PC-3 (cell line): ENCODE results near the gene CFAP410. TPM values are rescaled to one million over a fixed set of nuclear protein-coding genes. Genes with fewer than 3 reads are reported as not detected.

Source experiments
- ATAC-seq: fragments of 200-7000 bp; cut with Tn5 transposase; 2 replicates; pipeline ENCODE4 v1.9.1; 2020; ENCODE audit warnings: mild to moderate bottlenecking, moderate library complexity
- BruUV-seq: library from RNA; stranded (reverse); fragments of 400-500 nt; replicated peaks from 2 replicates; lab custom pipeline; 2021; lab: Mats Ljungman, UMichigan
- CTCF ChIA-PET: fragments of 300-600 bp; sonication (Branson Sonifier 250); formaldehyde crosslinking; loops from one replicate; lab custom pipeline; 2022; ENCODE audit warnings: antibody characterized with exemption; lab: Charles Lee
- POLR2A ChIA-PET: fragments of 300-600 bp; sonication (Branson Sonifier 250); formaldehyde crosslinking; loops from one replicate; lab custom pipeline; 2022; ENCODE audit warnings: antibody characterized with exemption; ENCODE audit not compliant: unreplicated experiment; lab: Charles Lee
- DNase-seq: peaks from one replicate; pipeline ENCODE4 v3.0.0-alpha.2; 2015
- H2AFZ ChIP-seq: fragments of 300-600 bp; sonication (generic); 2 replicates; pipeline ENCODE4 v1.6.0; 2016; ENCODE audit warnings: antibody characterized with exemption, low read length
- H3F3A ChIP-seq: fragments of 300-600 bp; sonication (generic); one replicate; pipeline ENCODE4 v1.6.0; 2017; ENCODE audit warnings: antibody characterized with exemption, low read length, control low read depth, mild to moderate bottlenecking; ENCODE audit not compliant: unreplicated experiment
- H3K27ac ChIP-seq: fragments of 300-600 bp; sonication (generic); 2 replicates; pipeline ENCODE4 v1.5.1; 2016; ENCODE audit warnings: mild to moderate bottlenecking, low read length
- H3K27me3 ChIP-seq: fragments of 300-600 bp; sonication (generic); 2 replicates; pipeline ENCODE4 v1.6.1; 2016; ENCODE audit warnings: low read length, mixed read lengths
- H3K36me3 ChIP-seq: fragments of 300-600 bp; sonication (generic); 2 replicates; pipeline ENCODE4 v1.6.1; 2016; ENCODE audit warnings: low read depth, mixed run types, low read length, mixed read lengths
- H3K4me1 ChIP-seq: fragments of 300-600 bp; sonication (generic); 2 replicates; pipeline ENCODE4 v1.5.1; 2016; ENCODE audit warnings: low read length; ENCODE audit not compliant: insufficient read depth
- H3K4me2 ChIP-seq: fragments of 300-600 bp; sonication (generic); 2 replicates; pipeline ENCODE4 v1.6.0; 2016; ENCODE audit warnings: low read length
- H3K4me3 ChIP-seq: fragments of 300-600 bp; sonication (generic); 2 replicates; pipeline ENCODE4 v1.5.1; 2016; ENCODE audit warnings: mild to moderate bottlenecking, low read length, mixed read lengths
- H3K79me2 ChIP-seq: fragments of 300-600 bp; sonication (generic); 2 replicates; pipeline ENCODE4 v1.6.1; 2017; ENCODE audit warnings: low read length, mixed read lengths
- H3K9ac ChIP-seq: fragments of 300-600 bp; sonication (generic); 2 replicates; pipeline ENCODE4 v1.6.0; 2016; ENCODE audit warnings: mild to moderate bottlenecking, low read length
- H3K9me2 ChIP-seq: fragments of 300-600 bp; sonication (generic); replicated peaks from 2 replicates; pipeline ENCODE4 v1.6.1; 2016; ENCODE audit warnings: mixed run types, low read length, mixed read lengths
- H3K9me3 ChIP-seq: fragments of 300-600 bp; sonication (generic); 2 replicates; pipeline ENCODE4 v1.6.1; 2016; ENCODE audit warnings: low read length, mixed read lengths
- H4K20me1 ChIP-seq: fragments of 300-600 bp; sonication (generic); 2 replicates; pipeline ENCODE4 v1.6.1; 2016; ENCODE audit warnings: low read length, mixed read lengths
- EZH2 ChIP-seq: fragments of 300-600 bp; sonication (generic); IDR thresholded peaks from one replicate; pipeline ENCODE4 v1.6.1; 2017; ENCODE audit warnings: antibody characterized with exemption, mild to moderate bottlenecking, low read length; ENCODE audit not compliant: unreplicated experiment
- EZH2phosphoT487 ChIP-seq: fragments of 300-600 bp; sonication (generic); IDR thresholded peaks from 2 replicates; pipeline ENCODE4 v1.6.1; 2018; ENCODE audit warnings: mild to moderate bottlenecking, antibody characterized with exemption, low read length, borderline replicate concordance
- intact Hi-C: fragments of 100-400 bp; cut with micrococcal nuclease; formaldehyde crosslinking; loops from 2 replicates; pipeline ENCODE4 v1.9.0; 2023
- total RNA-seq: library from RNA; depleted of rRNA; stranded (reverse); fragments of >200 nt; gene quantifications from 2 replicates; pipeline ENCODE4 v1.2.3, GENCODE V29; 2014
- TF ChIP-seq, protein P1 (sequence below): fragments of 300-600 bp; sonication (generic); conservative IDR thresholded peaks from 2 replicates; pipeline ENCODE4 v1.5.1; 2017; ENCODE audit warnings: antibody characterized with exemption, low read depth, mild to moderate bottlenecking, low read length

Gene CFAP410
- total RNA-seq, 1 experiment from 2014 or later: 18.4 TPM

GRCh38 chr21:44333509-44334328, 5.5 kb downstream of the CFAP410 start:
- Histone ChIP-seq H3K4me3 (no peak overlapping the region), H3K9me2 (no peaks in the 10 kb centered on the region), H3K9ac (no peak overlapping the region), H3K79me2 (no peaks in the 10 kb centered on the region), H3K9me3 (no peaks in the 10 kb centered on the region), H3K4me1 (peaks cover 7% of the 10 kb centered on the region; the same call in 1 of the 2 replicates), H3K36me3 (no peaks in the 10 kb centered on the region; the same call in 1 of the 2 replicates), H3F3A (no peaks in the 10 kb centered on the region), H3K4me2 (no peak overlapping the region), H3K27ac (no peak overlapping the region), H3K27me3 (no peaks in the 10 kb centered on the region), H2AFZ (no peak overlapping the region), H4K20me1 (no peaks in the 10 kb centered on the region)
- DNase-seq: no peak
- ChIA-PET POLR2A (no interaction called here), CTCF (interaction anchor here (0.7 kb wide), 1 partner anchor 36 kb away, joined by 16 read pairs; no protein-coding TSS in a partner anchor)
- intact Hi-C loops: loop anchor here (10.0 kb wide), 1 partner anchor 121 kb away; the partner anchor contains the start of gene LRRC3
- TF ChIP-seq EZH2 (no peak), EZH2phosphoT487 (no peak)
- TF ChIP-seq, protein P1, sequence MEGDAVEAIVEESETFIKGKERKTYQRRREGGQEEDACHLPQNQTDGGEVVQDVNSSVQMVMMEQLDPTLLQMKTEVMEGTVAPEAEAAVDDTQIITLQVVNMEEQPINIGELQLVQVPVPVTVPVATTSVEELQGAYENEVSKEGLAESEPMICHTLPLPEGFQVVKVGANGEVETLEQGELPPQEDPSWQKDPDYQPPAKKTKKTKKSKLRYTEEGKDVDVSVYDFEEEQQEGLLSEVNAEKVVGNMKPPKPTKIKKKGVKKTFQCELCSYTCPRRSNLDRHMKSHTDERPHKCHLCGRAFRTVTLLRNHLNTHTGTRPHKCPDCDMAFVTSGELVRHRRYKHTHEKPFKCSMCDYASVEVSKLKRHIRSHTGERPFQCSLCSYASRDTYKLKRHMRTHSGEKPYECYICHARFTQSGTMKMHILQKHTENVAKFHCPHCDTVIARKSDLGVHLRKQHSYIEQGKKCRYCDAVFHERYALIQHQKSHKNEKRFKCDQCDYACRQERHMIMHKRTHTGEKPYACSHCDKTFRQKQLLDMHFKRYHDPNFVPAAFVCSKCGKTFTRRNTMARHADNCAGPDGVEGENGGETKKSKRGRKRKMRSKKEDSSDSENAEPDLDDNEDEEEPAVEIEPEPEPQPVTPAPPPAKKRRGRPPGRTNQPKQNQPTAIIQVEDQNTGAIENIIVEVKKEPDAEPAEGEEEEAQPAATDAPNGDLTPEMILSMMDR: no peak
- no peak for ATAC-seq
- BruUV-seq: no TSS peak

DNA sequence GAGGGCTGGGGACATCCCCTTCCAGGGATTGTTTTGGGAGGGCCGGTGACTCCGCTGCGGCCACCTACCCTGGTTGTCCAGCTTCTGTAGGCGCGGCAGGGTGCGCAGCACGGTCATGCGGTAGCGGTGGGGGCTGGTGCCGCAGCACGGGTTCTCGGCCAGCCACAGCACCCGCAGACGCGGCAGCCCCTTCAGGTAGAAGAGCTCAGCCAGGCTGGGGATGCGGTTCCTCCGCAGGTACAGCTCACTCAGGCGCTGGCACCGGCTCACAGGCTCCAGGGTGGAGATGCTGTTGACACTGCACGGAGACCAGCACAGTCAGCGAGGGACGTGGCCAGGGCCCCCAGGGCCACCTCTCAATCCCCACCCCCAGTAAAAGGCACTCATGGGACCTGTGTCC, 6.2 kb downstream of the CFAP410 start:
- no peaks in the 10 kb centered on the region; the same call in 1 of the 2 replicates for H3K36me3 ChIP-seq
- no peaks in the 10 kb centered on the region for H4K20me1 ChIP-seq
- H3K27me3 ChIP-seq: no peaks in the 10 kb centered on the region
- H3K4me3 ChIP-seq: no peak overlapping the region
- H2AFZ ChIP-seq: no peak overlapping the region
- no peak for DNase-seq
- no TSS peak for BruUV-seq
- CTCF ChIA-PET: no interaction called here
- H3K9ac ChIP-seq: no peak overlapping the region
- intact Hi-C loops: loop anchor here (10.0 kb wide), 1 partner anchor 122 kb away; the partner anchor contains the start of gene LRRC3
- H3K79me2 ChIP-seq: no peaks in the 10 kb centered on the region
- no peaks in the 10 kb centered on the region for H3F3A ChIP-seq
- H3K4me2 ChIP-seq: no peak overlapping the region
- H3K9me3 ChIP-seq: no peaks in the 10 kb centered on the region
- TF ChIP-seq EZH2: no peak
- TF ChIP-seq EZH2phosphoT487: no peak
- TF ChIP-seq, protein P1: no peak
- no peaks in the 10 kb centered on the region for H3K9me2 ChIP-seq
- no peak for ATAC-seq
- peaks cover 2% of the 10 kb centered on the region; the same call in 1 of the 2 replicates for H3K4me1 ChIP-seq
- H3K27ac ChIP-seq: no peak overlapping the region
- POLR2A ChIA-PET: no interaction called here

- H3K36me3 ChIP-seq: no peaks in the 10 kb centered on the region; the same call in 1 of the 2 replicates
- TF ChIP-seq EZH2: no peak
- TF ChIP-seq, protein P1: no peak
- TF ChIP-seq EZH2phosphoT487: no peak
- H4K20me1 ChIP-seq: no peaks in the 10 kb centered on the region
- H3K27ac ChIP-seq: no peak overlapping the region
- H3K79me2 ChIP-seq: no peaks in the 10 kb centered on the region
- no peak overlapping the region for H3K4me3 ChIP-seq
- no TSS peak for BruUV-seq
- no peaks in the 10 kb centered on the region for H3K4me1 ChIP-seq
- POLR2A ChIA-PET: no interaction called here
- no peaks in the 10 kb centered on the region for H3K27me3 ChIP-seq
- no peak for ATAC-seq
- no peak overlapping the region for H2AFZ ChIP-seq
- no peak overlapping the region for H3K4me2 ChIP-seq
- DNase-seq: no peak
- intact Hi-C loops: loop anchor here (10.0 kb wide), 1 partner anchor 122 kb away; the partner anchor contains the start of gene LRRC3
- H3K9me3 ChIP-seq: no peaks in the 10 kb centered on the region
- no peaks in the 10 kb centered on the region for H3K9me2 ChIP-seq
- no peak overlapping the region for H3K9ac ChIP-seq
- no peaks in the 10 kb centered on the region for H3F3A ChIP-seq
- CTCF ChIA-PET: no interaction called here
Observed at GRCh38 chr21:44332383-44332782, 6.8 kb downstream of the CFAP410 start.
